ENCODE data around the gene FAM50A.

The FAM50A gene

GRCh38 chrX:154448484-154448883 is 4.5 kb downstream of the FAM50A start:
- no peaks in the 10 kb centered on the region for H3K9me3 ChIP-seq (ENCODE audit: control insufficient read depth, low read length)
- peaks cover 4% of the 10 kb centered on the region for H3K4me1 ChIP-seq (ENCODE audit: control insufficient read depth, insufficient read depth, low read length)
- H3K27me3 ChIP-seq (ENCODE audit: control insufficient read depth, insufficient read depth, low read length, poor library complexity, severe bottlenecking): no peaks in the 10 kb centered on the region
- H3K36me3 ChIP-seq (ENCODE audit: control insufficient read depth, insufficient read depth, low read length): no peaks in the 10 kb centered on the region
- no peak overlapping the region for H3K27ac ChIP-seq (ENCODE audit: insufficient read depth, low read depth, low read length, poor library complexity, severe bottlenecking)
- H3K4me3 ChIP-seq (ENCODE audit: insufficient read depth, low read depth, low read length): no peak overlapping the region
- 95 to 97% methylated on average over 14 of the region's 14 CpGs for WGBS, 2 experiments

- Histone ChIP-seq H3K27ac (ENCODE audit: insufficient read depth, low read depth, low read length, poor library complexity, severe bottlenecking) (no peak overlapping the region), H3K4me3 (ENCODE audit: insufficient read depth, low read depth, low read length) (no peak overlapping the region), H3K4me1 (ENCODE audit: control insufficient read depth, insufficient read depth, low read length) (peaks cover 4% of the 10 kb centered on the region), H3K36me3 (ENCODE audit: control insufficient read depth, insufficient read depth, low read length) (no peaks in the 10 kb centered on the region), H3K27me3 (ENCODE audit: control insufficient read depth, insufficient read depth, low read length, poor library complexity, severe bottlenecking) (no peaks in the 10 kb centered on the region), H3K9me3 (ENCODE audit: control insufficient read depth, low read length) (no peaks in the 10 kb centered on the region)
- 93 to 97% methylated on average over 18 of the region's 18 CpGs for WGBS, 2 experiments
Observed at GRCh38 chrX:154449618-154450017, 5.7 kb downstream of the FAM50A start.

GRCh38 chrX:154450312-154450711 is 6.4 kb downstream of the FAM50A start:
- Histone ChIP-seq H3K27ac (ENCODE audit: insufficient read depth, low read depth, low read length, poor library complexity, severe bottlenecking) (no peak overlapping the region), H3K27me3 (ENCODE audit: control insufficient read depth, insufficient read depth, low read length, poor library complexity, severe bottlenecking) (no peaks in the 10 kb centered on the region), H3K4me1 (ENCODE audit: control insufficient read depth, insufficient read depth, low read length) (peaks cover 1% of the 10 kb centered on the region), H3K4me3 (ENCODE audit: insufficient read depth, low read depth, low read length) (no peak overlapping the region), H3K9me3 (ENCODE audit: control insufficient read depth, low read length) (no peaks in the 10 kb centered on the region), H3K36me3 (ENCODE audit: control insufficient read depth, insufficient read depth, low read length) (no peaks in the 10 kb centered on the region)
- 95 to 97% methylated on average over 17 of the region's 17 CpGs for WGBS, 2 experiments

GRCh38 chrX:154452823-154453222 is 8.9 kb downstream of the FAM50A start:
- WGBS, 2 experiments: 94 to 95% methylated on average over 5 to 9 of the region's 9 CpGs
- H3K4me1 ChIP-seq (ENCODE audit: control insufficient read depth, insufficient read depth, low read length): no peaks in the 10 kb centered on the region

GRCh38 chrX:154457491-154458115 is 13.7 kb downstream of the FAM50A start:
- 4% methylated on average over 65 of the region's 65 CpGs for WGBS, 2 experiments
- Histone ChIP-seq H3K27ac (ENCODE audit: insufficient read depth, low read depth, low read length, poor library complexity, severe bottlenecking) (no peak overlapping the region), H3K27me3 (ENCODE audit: control insufficient read depth, insufficient read depth, low read length, poor library complexity, severe bottlenecking) (no peaks in the 10 kb centered on the region), H3K9me3 (ENCODE audit: control insufficient read depth, low read length) (no peaks in the 10 kb centered on the region), H3K4me1 (ENCODE audit: control insufficient read depth, insufficient read depth, low read length) (no peaks in the 10 kb centered on the region), H3K4me3 (ENCODE audit: insufficient read depth, low read depth, low read length) (peak overlapping the region; percentile 64), H3K36me3 (ENCODE audit: control insufficient read depth, insufficient read depth, low read length) (no peaks in the 10 kb centered on the region)

More at GRCh38 chrX:154452823-154453222, 8.9 kb downstream of the FAM50A start:
- Histone ChIP-seq H3K4me3 (ENCODE audit: insufficient read depth, low read depth, low read length) (no peak overlapping the region), H3K27me3 (ENCODE audit: control insufficient read depth, insufficient read depth, low read length, poor library complexity, severe bottlenecking) (no peaks in the 10 kb centered on the region), H3K36me3 (ENCODE audit: control insufficient read depth, insufficient read depth, low read length) (no peaks in the 10 kb centered on the region), H3K27ac (ENCODE audit: insufficient read depth, low read depth, low read length, poor library complexity, severe bottlenecking) (no peak overlapping the region), H3K9me3 (ENCODE audit: control insufficient read depth, low read length) (no peaks in the 10 kb centered on the region)

GRCh38 chrX:154458116-154458953 is 14.4 kb downstream of the FAM50A start, which contains the start of gene PLXNA3:
Gene PLXNA3 (plus strand): TSS chrX:154458281. CDS start chrX:154460184, 1,903 bp downstream.
- Histone ChIP-seq H3K36me3 (ENCODE audit: control insufficient read depth, insufficient read depth, low read length) (no peaks in the 10 kb centered on the region), H3K4me3 (ENCODE audit: insufficient read depth, low read depth, low read length) (peak within 1 kb of the TSS; percentile 64), H3K4me1 (ENCODE audit: control insufficient read depth, insufficient read depth, low read length) (no peaks in the 10 kb centered on the region), H3K9me3 (ENCODE audit: control insufficient read depth, low read length) (no peaks in the 10 kb centered on the region), H3K27me3 (ENCODE audit: control insufficient read depth, insufficient read depth, low read length, poor library complexity, severe bottlenecking) (no peaks in the 10 kb centered on the region), H3K27ac (ENCODE audit: insufficient read depth, low read depth, low read length, poor library complexity, severe bottlenecking) (peak within 1 kb of the TSS; percentile 23)
- 0 to 1% methylated on average over 88 of the region's 88 CpGs for WGBS, 2 experiments

- Histone ChIP-seq H3K9me3 (ENCODE audit: control insufficient read depth, low read length) (no peaks in the 10 kb centered on the region), H3K27me3 (ENCODE audit: control insufficient read depth, insufficient read depth, low read length, poor library complexity, severe bottlenecking) (no peaks in the 10 kb centered on the region), H3K27ac (ENCODE audit: insufficient read depth, low read depth, low read length, poor library complexity, severe bottlenecking) (peak overlapping the region; percentile 23), H3K4me3 (ENCODE audit: insufficient read depth, low read depth, low read length) (peak overlapping the region; percentile 64), H3K4me1 (ENCODE audit: control insufficient read depth, insufficient read depth, low read length) (no peaks in the 10 kb centered on the region), H3K36me3 (ENCODE audit: control insufficient read depth, insufficient read depth, low read length) (no peaks in the 10 kb centered on the region)
- 33 to 42% methylated on average over 13 to 15 of the region's 15 CpGs for WGBS, 2 experiments
Observed at GRCh38 chrX:154458954-154459778, 15.2 kb downstream of the FAM50A start.

- Histone ChIP-seq H3K36me3 (ENCODE audit: control insufficient read depth, insufficient read depth, low read length) (no peaks in the 10 kb centered on the region), H3K4me1 (ENCODE audit: control insufficient read depth, insufficient read depth, low read length) (no peaks in the 10 kb centered on the region), H3K4me3 (ENCODE audit: insufficient read depth, low read depth, low read length) (peak overlapping the region; percentile 64), H3K27ac (ENCODE audit: insufficient read depth, low read depth, low read length, poor library complexity, severe bottlenecking) (no peak overlapping the region), H3K27me3 (ENCODE audit: control insufficient read depth, insufficient read depth, low read length, poor library complexity, severe bottlenecking) (no peaks in the 10 kb centered on the region), H3K9me3 (ENCODE audit: control insufficient read depth, low read length) (no peaks in the 10 kb centered on the region)
- 69 to 79% methylated on average over 13 to 14 of the region's 14 CpGs for WGBS, 2 experiments
Observed at GRCh38 chrX:154459832-154460231, 15.9 kb downstream of the FAM50A start.

GRCh38 chrX:154460326-154460725 is 16.4 kb downstream of the FAM50A start:
- Histone ChIP-seq H3K27ac (ENCODE audit: insufficient read depth, low read depth, low read length, poor library complexity, severe bottlenecking) (no peak overlapping the region), H3K4me3 (ENCODE audit: insufficient read depth, low read depth, low read length) (no peak overlapping the region), H3K36me3 (ENCODE audit: control insufficient read depth, insufficient read depth, low read length) (no peaks in the 10 kb centered on the region), H3K27me3 (ENCODE audit: control insufficient read depth, insufficient read depth, low read length, poor library complexity, severe bottlenecking) (no peaks in the 10 kb centered on the region), H3K9me3 (ENCODE audit: control insufficient read depth, low read length) (no peaks in the 10 kb centered on the region), H3K4me1 (ENCODE audit: control insufficient read depth, insufficient read depth, low read length) (no peaks in the 10 kb centered on the region)
- 95% methylated on average over 26 of the region's 26 CpGs for WGBS, 2 experiments

GRCh38 chrX:154462396-154462795 is 18.5 kb downstream of the FAM50A start:
- Histone ChIP-seq H3K9me3 (ENCODE audit: control insufficient read depth, low read length) (no peaks in the 10 kb centered on the region), H3K36me3 (ENCODE audit: control insufficient read depth, insufficient read depth, low read length) (no peaks in the 10 kb centered on the region), H3K27ac (ENCODE audit: insufficient read depth, low read depth, low read length, poor library complexity, severe bottlenecking) (no peak overlapping the region), H3K27me3 (ENCODE audit: control insufficient read depth, insufficient read depth, low read length, poor library complexity, severe bottlenecking) (no peaks in the 10 kb centered on the region), H3K4me3 (ENCODE audit: insufficient read depth, low read depth, low read length) (no peak overlapping the region), H3K4me1 (ENCODE audit: control insufficient read depth, insufficient read depth, low read length) (no peaks in the 10 kb centered on the region)
- WGBS, 2 experiments: 92 to 96% methylated on average over 8 of the region's 8 CpGs

Data from ectodermal cell (in vitro differentiated cells).